Ishikawa (cell line): ENCODE results near the gene OPN5.

ENCODE experiments used
- CREB1 ChIP-seq: IDR thresholded peaks from 2 replicates; pipeline ENCODE4 v1.6.1; 2012; ENCODE audit warnings: low read depth
- EGR1 ChIP-seq: IDR thresholded peaks from 2 replicates; pipeline ENCODE4 v1.6.1; 2012
- EP300 ChIP-seq: IDR thresholded peaks from 2 replicates; pipeline ENCODE4 v1.6.1; 2012; ENCODE audit warnings: borderline replicate concordance
- FOXM1 ChIP-seq: IDR thresholded peaks from 2 replicates; pipeline ENCODE4 v1.6.1; 2012; ENCODE audit warnings: low read depth, borderline replicate concordance
- NFIC ChIP-seq: IDR thresholded peaks from 2 replicates; pipeline ENCODE4 v1.6.1; 2012
- RAD21 ChIP-seq: IDR thresholded peaks from 2 replicates; pipeline ENCODE4 v1.6.1; 2012; ENCODE audit warnings: low read depth
- REST ChIP-seq: IDR thresholded peaks from 2 replicates; pipeline ENCODE4 v1.6.1; 2012; ENCODE audit warnings: low read depth, mild to moderate bottlenecking
- TAF1 ChIP-seq: IDR thresholded peaks from 2 replicates; pipeline ENCODE4 v1.6.1; 2012; ENCODE audit warnings: low read depth, mild to moderate bottlenecking
- TF ChIP-seq, protein P1 (sequence below): IDR thresholded peaks from 2 replicates; pipeline ENCODE4 v1.6.1; 2012
- TF ChIP-seq, protein P2 (sequence below): IDR thresholded peaks from 2 replicates; pipeline ENCODE4 v1.6.1; 2012

GRCh38 chr6:47862731-47863130 lies 80.9 kb downstream of the OPN5 start:
- TF ChIP-seq, protein P1, sequence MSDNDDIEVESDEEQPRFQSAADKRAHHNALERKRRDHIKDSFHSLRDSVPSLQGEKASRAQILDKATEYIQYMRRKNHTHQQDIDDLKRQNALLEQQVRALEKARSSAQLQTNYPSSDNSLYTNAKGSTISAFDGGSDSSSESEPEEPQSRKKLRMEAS = no peak
- TF ChIP-seq RAD21 = no peak
- TF ChIP-seq EP300 = no peak
- no peak for TF ChIP-seq TAF1
- TF ChIP-seq NFIC = no peak
- no peak for TF ChIP-seq REST
- no peak for TF ChIP-seq EGR1
- TF ChIP-seq, protein P2, sequence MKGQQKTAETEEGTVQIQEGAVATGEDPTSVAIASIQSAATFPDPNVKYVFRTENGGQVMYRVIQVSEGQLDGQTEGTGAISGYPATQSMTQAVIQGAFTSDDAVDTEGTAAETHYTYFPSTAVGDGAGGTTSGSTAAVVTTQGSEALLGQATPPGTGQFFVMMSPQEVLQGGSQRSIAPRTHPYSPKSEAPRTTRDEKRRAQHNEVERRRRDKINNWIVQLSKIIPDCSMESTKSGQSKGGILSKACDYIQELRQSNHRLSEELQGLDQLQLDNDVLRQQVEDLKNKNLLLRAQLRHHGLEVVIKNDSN = no peak
- TF ChIP-seq CREB1 = no peak
- TF ChIP-seq FOXM1 = no peak
